LNCAP (cell line): ENCODE data around the gene ALG6.
A peak's percentile ranks its signal among the peaks of the same experiment; 100 is the strongest.

ENCODE experiments used
- CTCF ChIP-seq: fragments of 450-650 bp; IDR thresholded peaks from 2 replicates; pipeline ENCODE4 v1.5.1; 2017; ENCODE audit warnings: mild to moderate bottlenecking

ALG6 gene

GRCh38 chr1:63342402-63342801 is 25.0 kb upstream of the ALG6 start:
- no peak for TF ChIP-seq CTCF

GRCh38 chr1:63343922-63344321 is 23.5 kb upstream of the ALG6 start:
- TF ChIP-seq CTCF: no peak

GRCh38 chr1:63350320-63350719 is 17.1 kb upstream of the ALG6 start:
- no peak for TF ChIP-seq CTCF

- TF ChIP-seq CTCF: no peak
Observed at GRCh38 chr1:63352736-63353135, 14.7 kb upstream of the ALG6 start.

- TF ChIP-seq CTCF: no peak
Observed at GRCh38 chr1:63359561-63359960, 7.9 kb upstream of the ALG6 start.

- no peak for TF ChIP-seq CTCF
Observed at GRCh38 chr1:63362073-63362472, 5.4 kb upstream of the ALG6 start.

GRCh38 chr1:63362578-63362977 is 4.8 kb upstream of the ALG6 start:
- peak; percentile 21; the same call in 1 of the 2 replicates for TF ChIP-seq CTCF

GRCh38 chr1:63363014-63363413 is 4.4 kb upstream of the ALG6 start:
- TF ChIP-seq CTCF: no peak
